Activated CD4-positive, alpha-beta T cell treated with anti-CD3 and anti-CD28 coated beads for 1 hour (primary cell): ENCODE data around the gene ZCRB1.

Experiments used
- DNase-seq: peaks from one replicate; pipeline ENCODE4 v3.0.0-alpha.2; 2020

The ZCRB1 gene

GRCh38 chr12:42327227-42327590 lies 1.3 kb upstream of the ZCRB1 start:
- DNase-seq: no peak

- no peak for DNase-seq
Observed at GRCh38 chr12:42326541-42327226, 790 bp upstream of the ZCRB1 start.

GRCh38 chr12:42325326-42325652 lies 605 bp downstream of the ZCRB1 start:
- no peak for DNase-seq

- DNase-seq: no peak
Observed at GRCh38 chr12:42323856-42324255, 2.0 kb downstream of the ZCRB1 start.

GRCh38 chr12:42322567-42322966 lies 3.3 kb downstream of the ZCRB1 start:
- DNase-seq: no peak

GRCh38 chr12:42320796-42321195 lies 5.1 kb downstream of the ZCRB1 start:
- DNase-seq: no peak

GRCh38 chr12:42315108-42315507 lies 10.8 kb downstream of the ZCRB1 start:
- no peak for DNase-seq

GRCh38 chr12:42309996-42310395 lies 15.9 kb downstream of the ZCRB1 start:
- DNase-seq: no peak

- no peak for DNase-seq
Observed at GRCh38 chr12:42308390-42308789, 17.5 kb downstream of the ZCRB1 start.

GRCh38 chr12:42306297-42306696 lies 19.6 kb downstream of the ZCRB1 start:
- no peak for DNase-seq

GRCh38 chr12:42299392-42300308 lies 26.2 kb downstream of the ZCRB1 start:
- no peak for DNase-seq

- no peak for DNase-seq
Observed at GRCh38 chr12:42298887-42299286, 27.0 kb downstream of the ZCRB1 start.

- no peak for DNase-seq
Observed at GRCh38 chr12:42296503-42297109, 29.3 kb downstream of the ZCRB1 start.

GRCh38 chr12:42291680-42292079 lies 34.2 kb downstream of the ZCRB1 start:
- DNase-seq: no peak

GRCh38 chr12:42288544-42288943 lies 37.4 kb downstream of the ZCRB1 start:
- DNase-seq: no peak

- no peak for DNase-seq
Observed at GRCh38 chr12:42286741-42287140, 39.2 kb downstream of the ZCRB1 start.

GRCh38 chr12:42285431-42285830 lies 40.5 kb downstream of the ZCRB1 start:
- DNase-seq: no peak

GRCh38 chr12:42284876-42285275 lies 41.0 kb downstream of the ZCRB1 start:
- DNase-seq: no peak

GRCh38 chr12:42284157-42284556 lies 41.7 kb downstream of the ZCRB1 start:
- DNase-seq: no peak

- no peak for DNase-seq
Observed at GRCh38 chr12:42283739-42284138, 42.2 kb downstream of the ZCRB1 start.

GRCh38 chr12:42282294-42282693 lies 43.6 kb downstream of the ZCRB1 start:
- no peak for DNase-seq

GRCh38 chr12:42281844-42282243 lies 44.0 kb downstream of the ZCRB1 start:
- no peak for DNase-seq

GRCh38 chr12:42281278-42281677 lies 44.6 kb downstream of the ZCRB1 start:
- DNase-seq: no peak

GRCh38 chr12:42278128-42278510 lies 47.8 kb downstream of the ZCRB1 start:
- DNase-seq: no peak
